Pancreas (tissue), 10 donors: ENCODE measurements around the gene ADAMTS2. TPM values are rescaled to one million over a fixed set of nuclear protein-coding genes. Genes with fewer than 3 reads are reported as not detected.
A peak's percentile ranks its signal among the peaks of the same experiment; 100 is the strongest.

Experiments used
- ATAC-seq, 4 donors: fragments of 200-7000 bp; cut with Tn5 transposase; one replicate each; pipeline versions ENCODE4 v1.8.0 to v1.9.1; 2020; ENCODE audit warnings: mild to moderate bottlenecking in 4 of 4, moderate library complexity in 4 of 4
- DNase-seq, 6 donors: peaks; one replicate each; pipeline ENCODE4 v3.0.0-alpha.2; 2020
- FAIRE-seq: peaks from 2 replicates; lab custom pipeline; 2012; peaks lifted over from hg19 to GRCh38; lab: Jason Lieb, UNC
- H3K27ac ChIP-seq, 4 donors: fragments of 200-600 bp; sonication (generic); 1 replicate in 3 of 4; 2 replicates in 1 of 4; pipeline versions ENCODE4 v1.5.0 to v1.8.0; 2020
- H3K27me3 ChIP-seq, 4 donors: fragments of 200-600 bp; one replicate each; pipeline ENCODE4 v1.8.0; 2021
- H3K36me3 ChIP-seq, 3 donors: fragments of 200-600 bp; sonication (generic) in 1 of 3; one replicate each; pipeline versions ENCODE4 v1.5.0 to v1.8.0; 2020 to 2021
- H3K4me1 ChIP-seq, 3 donors: fragments of 200-600 bp; one replicate each; pipeline ENCODE4 v1.8.0; 2021
- H3K4me3 ChIP-seq, 4 donors: fragments of 200-600 bp; sonication (generic) in 2 of 4; one replicate each; pipeline versions ENCODE4 v1.5.0 to v1.8.0; 2020 to 2021
- H3K9me3 ChIP-seq, 4 donors: fragments of 200-600 bp; one replicate each; pipeline ENCODE4 v1.8.0; 2021
- WGBS, 2 donors: extraction: QIAGEN DNeasy Blood & Tissue Kit; methylation state at CpG; one replicate each; pipeline ENCODE4 v1.1.7; 2013; 5-methylcytosine and 5-hydroxymethylcytosine counted together
- intact Hi-C, 3 donors: fragments of 100-400 bp; cut with DNase I; formaldehyde crosslinking; loops; one replicate each; pipeline versions ENCODE4 v1.11.1 to v1.14.2; 2022
- polyA plus RNA-seq, 2 donors: library from polyadenylated mRNA; stranded (reverse); fragments of 200-250 nt; gene quantifications; one replicate each; pipeline ENCODE4 v1.2.3, GENCODE V29; 2013
- total RNA-seq, 6 donors: library from RNA; stranded (reverse); fragmentation: NEBNext Ultra II Directional in 4 of 6; extraction: Animal tissue kit (Norgen Biotek cat#: 25700) in 4 of 6; gene quantifications; one replicate each; pipeline versions ENCODE4 v1.2.1 to v1.2.4, GENCODE V29; 2021 to 2023
- TF ChIP-seq, protein P1 (sequence below), 4 donors: fragments of 200-600 bp; sonication (generic) in 3 of 4; IDR thresholded peaks; one replicate each; pipeline versions ENCODE4 v1.5.0 to v1.8.0; 2021; ENCODE audit warnings: antibody characterized with exemption in 4 of 4
- donor health status: healthy with polysubstance abuse.
- donor health status: DM: no; HTN: no; CAD: no; lungs with moderate emphysema.
- donor health status: DM: no; HTN: no; CAD: no.
- donor health status: control.
- donor health status: control.
- donor health status: Bipolar disorder and iron deficiency.
- donor health status: DM: yes; HTN: yes; CAD: no.
- donor health status: DM: no; HTN: no; CAD: no.
- donor health status: DM: no; HTN: no; CAD: no.
- donor health status: DM: yes; HTN: yes; CAD: no.

The ADAMTS2 gene
- total and polyA plus RNA-seq, 8 donors, result 1.3 to 18.5 (median 5.8) TPM

GRCh38 chr5:179169836-179170235 is 175.4 kb downstream of the ADAMTS2 start:
- ATAC-seq (no peak), DNase-seq (no peak), FAIRE-seq (no peak)
- H3K4me3 ChIP-seq, result no peak overlapping the region
- no peak overlapping the region for H3K27ac ChIP-seq
- H3K36me3 ChIP-seq, result no peaks in the 10 kb centered on the region
- H3K27me3 ChIP-seq, result no peaks in the 10 kb centered on the region
- WGBS, 2 donors, result 58 to 65% methylated on average over 1 of the region's 1 CpG
- TF ChIP-seq, protein P1, sequence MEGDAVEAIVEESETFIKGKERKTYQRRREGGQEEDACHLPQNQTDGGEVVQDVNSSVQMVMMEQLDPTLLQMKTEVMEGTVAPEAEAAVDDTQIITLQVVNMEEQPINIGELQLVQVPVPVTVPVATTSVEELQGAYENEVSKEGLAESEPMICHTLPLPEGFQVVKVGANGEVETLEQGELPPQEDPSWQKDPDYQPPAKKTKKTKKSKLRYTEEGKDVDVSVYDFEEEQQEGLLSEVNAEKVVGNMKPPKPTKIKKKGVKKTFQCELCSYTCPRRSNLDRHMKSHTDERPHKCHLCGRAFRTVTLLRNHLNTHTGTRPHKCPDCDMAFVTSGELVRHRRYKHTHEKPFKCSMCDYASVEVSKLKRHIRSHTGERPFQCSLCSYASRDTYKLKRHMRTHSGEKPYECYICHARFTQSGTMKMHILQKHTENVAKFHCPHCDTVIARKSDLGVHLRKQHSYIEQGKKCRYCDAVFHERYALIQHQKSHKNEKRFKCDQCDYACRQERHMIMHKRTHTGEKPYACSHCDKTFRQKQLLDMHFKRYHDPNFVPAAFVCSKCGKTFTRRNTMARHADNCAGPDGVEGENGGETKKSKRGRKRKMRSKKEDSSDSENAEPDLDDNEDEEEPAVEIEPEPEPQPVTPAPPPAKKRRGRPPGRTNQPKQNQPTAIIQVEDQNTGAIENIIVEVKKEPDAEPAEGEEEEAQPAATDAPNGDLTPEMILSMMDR (IDR thresholded peaks at IDR 0.05), result no peak
- intact Hi-C loops, result loop anchor here in 2 of 3 donors (5.0 kb wide), 1 partner anchor 322 kb away; no protein-coding TSS in a partner anchor
- H3K9me3 ChIP-seq, result no peaks in the 10 kb centered on the region
- H3K4me1 ChIP-seq, result peaks cover 0 to 4% (median 0%) of the 10 kb centered on the region in 3 donors

- H3K4me1 ChIP-seq, result peaks cover 0 to 4% (median 0%) of the 10 kb centered on the region in 3 donors
- WGBS, 2 donors, result 62 to 74% methylated on average over 6 of the region's 6 CpGs
- H3K27me3 ChIP-seq, result no peaks in the 10 kb centered on the region
- TF ChIP-seq, protein P1 (IDR thresholded peaks at IDR 0.05), result no peak
- H3K9me3 ChIP-seq, result no peaks in the 10 kb centered on the region
- H3K27ac ChIP-seq, result no peak overlapping the region
- no peak for FAIRE-seq
- intact Hi-C loops, result loop anchor here in 2 of 3 donors (5.0 kb wide), 1 partner anchor 324 kb away; no protein-coding TSS in a partner anchor
- H3K36me3 ChIP-seq, result no peaks in the 10 kb centered on the region
- ATAC-seq, result no peak
- H3K4me3 ChIP-seq, result no peak overlapping the region
- peak in 1 of 6 donors; percentile 20 for DNase-seq
Measured at GRCh38 chr5:179168664-179169063, 176.6 kb downstream of the ADAMTS2 start.

DNA sequence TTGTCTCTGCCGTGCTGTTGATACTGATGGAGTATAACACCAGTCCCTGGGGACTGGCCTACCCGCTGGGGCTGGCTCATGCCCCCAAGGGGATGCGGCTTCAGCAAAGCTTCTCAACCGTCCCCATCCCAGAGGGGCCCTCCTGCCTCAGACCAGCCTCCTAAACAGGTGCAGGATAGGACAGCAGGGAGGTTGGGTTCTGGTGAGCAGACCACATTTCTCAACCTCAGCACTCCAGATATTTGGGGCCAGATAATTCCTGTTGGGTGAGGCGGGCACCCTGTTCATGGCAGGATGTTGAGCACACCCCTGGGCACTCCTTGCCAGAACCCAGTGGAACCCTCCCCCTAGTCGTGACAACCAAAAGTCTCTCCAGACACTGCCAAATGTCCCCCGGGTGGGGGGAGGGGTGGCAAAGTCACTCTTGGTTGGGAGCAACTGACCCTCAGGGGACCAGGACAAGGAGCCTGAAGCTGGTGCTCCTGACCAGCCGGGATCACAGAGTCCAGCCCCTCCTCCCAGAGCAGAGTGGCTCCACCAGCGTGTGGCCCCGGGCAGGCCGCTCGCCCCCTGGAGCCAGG is 177.3 kb downstream of the ADAMTS2 start:
- TF ChIP-seq, protein P1 (IDR thresholded peaks at IDR 0.05), result no peak
- no peaks in the 10 kb centered on the region for H3K27me3 ChIP-seq
- H3K4me3 ChIP-seq, result no peak overlapping the region
- H3K9me3 ChIP-seq, result no peaks in the 10 kb centered on the region
- ATAC-seq (no peak), FAIRE-seq (no peak), DNase-seq (peak in 2 of 6 donors; percentile 38 to 50)
- H3K36me3 ChIP-seq, result no peaks in the 10 kb centered on the region
- WGBS, 2 donors, result 75 to 81% methylated on average over 12 of the region's 12 CpGs
- no peak overlapping the region for H3K27ac ChIP-seq
- intact Hi-C loops, result loop anchor here in 2 of 3 donors (5.0 kb wide), 1 partner anchor 324 kb away; no protein-coding TSS in a partner anchor
- H3K4me1 ChIP-seq, result peaks cover 0 to 4% (median 0%) of the 10 kb centered on the region in 3 donors

- peak; percentile 78 to 88 (median 88) for ATAC-seq
- H3K4me3 ChIP-seq, result peak overlapping the region in 3 of 4 donors; percentile 1 to 32 (median 20)
- intact Hi-C loops, result loop anchor here in 2 of 3 donors (5.0 kb wide), 1 partner anchor 325 kb away; no protein-coding TSS in a partner anchor
- no peak for FAIRE-seq
- H3K4me1 ChIP-seq, result peaks cover 0 to 4% (median 0%) of the 10 kb centered on the region in 3 donors
- WGBS, 2 donors, result 14 to 25% methylated on average over 56 to 67 of the region's 67 CpGs
- H3K9me3 ChIP-seq, result no peaks in the 10 kb centered on the region
- DNase-seq, result peak in 5 of 6 donors; percentile 18 to 87 (median 43)
- H3K27me3 ChIP-seq, result no peaks in the 10 kb centered on the region
- TF ChIP-seq, protein P1 (IDR thresholded peaks at IDR 0.05), result peak; percentile 85 to 98 (median 94)
- H3K36me3 ChIP-seq, result no peaks in the 10 kb centered on the region
- H3K27ac ChIP-seq, result no peak overlapping the region
Measured at GRCh38 chr5:179166886-179167841, 178.1 kb downstream of the ADAMTS2 start.
